Left lung (tissue), 10 donors: ENCODE measurements around the gene NDUFB5. TPM values are rescaled to one million over a fixed set of nuclear protein-coding genes. Genes with fewer than 3 reads are reported as not detected.

Experiments used
- ATAC-seq: fragments of 200-7000 bp; cut with Tn5 transposase; one replicate; pipeline ENCODE4 v1.9.1; 2020; ENCODE audit warnings: moderate library complexity
- DNase-seq, 4 donors: peaks; one replicate each; pipeline ENCODE4 v3.0.0-alpha.2; 2013 to 2020
- H3K27ac ChIP-seq, 2 donors: fragments of 200-600 bp; sonication (generic) in 1 of 2; one replicate each; pipeline versions ENCODE4 v1.5.0 to v1.8.0; 2020 to 2021
- H3K27me3 ChIP-seq, 2 donors: fragments of 200-600 bp; sonication (generic) in 1 of 2; one replicate each; pipeline versions ENCODE4 v1.5.0 to v1.8.0; 2020 to 2021
- H3K36me3 ChIP-seq, 2 donors: fragments of 200-600 bp; sonication (generic) in 1 of 2; one replicate each; pipeline versions ENCODE4 v1.5.0 to v1.8.0; 2020 to 2021
- H3K4me1 ChIP-seq, 2 donors: fragments of 200-600 bp; one replicate each; pipeline ENCODE4 v1.8.0; 2021
- H3K4me3 ChIP-seq, 2 donors: fragments of 200-600 bp; sonication (generic) in 1 of 2; one replicate each; pipeline versions ENCODE4 v1.5.0 to v1.8.0; 2020 to 2021; ENCODE audit warnings: mild to moderate bottlenecking in 1 of 2
- H3K9me3 ChIP-seq, 2 donors: fragments of 200-600 bp; sonication (generic) in 1 of 2; one replicate each; pipeline versions ENCODE4 v1.5.0 to v1.8.0; 2020 to 2021
- CTCF ChIP-seq, 2 donors: fragments of 200-600 bp; sonication (generic) in 1 of 2; IDR thresholded peaks; one replicate each; pipeline versions ENCODE4 v1.5.0 to v1.8.0; 2021; ENCODE audit warnings: antibody characterized with exemption in 2 of 2
- intact Hi-C, 2 donors: fragments of 100-400 bp; cut with DNase I; formaldehyde crosslinking; loops; one replicate each; pipeline versions ENCODE4 v1.11.2 to v1.14.2; 2022
- polyA plus RNA-seq, 6 donors: library from polyadenylated mRNA; unstranded; fragments of 120-200 nt; gene quantifications; one replicate each; pipeline ENCODE4 v1.2.1, GENCODE V29; 2013; ENCODE audit not compliant: insufficient read length in 6 of 6
- total RNA-seq, 2 donors: library from RNA; stranded (reverse); fragmentation: NEBNext Ultra II Directional; extraction: Animal tissue kit (Norgen Biotek cat#: 25700); gene quantifications; one replicate each; pipeline ENCODE4 v1.2.1, GENCODE V29; 2021
- donor health status: DM: no; HTN: yes; CAD: no.
- donor health status: DM: no; HTN: no; CAD: no.

Gene NDUFB5
- total and polyA plus RNA-seq, 8 donors: 79.1 to 150 (median 133) TPM

GRCh38 chr3:179671747-179672242, 67.2 kb downstream of the NDUFB5 start:
- intact Hi-C loops: no loop called here
- no peaks in the 10 kb centered on the region for H3K9me3 ChIP-seq
- ATAC-seq (no peak), DNase-seq (peak in 1 of 4 donors; percentile 61)
- no peaks in the 10 kb centered on the region for H3K36me3 ChIP-seq
- H3K4me3 ChIP-seq: no peak overlapping the region
- H3K27ac ChIP-seq: peak overlapping the region; percentile 54 to 68
- H3K4me1 ChIP-seq: peaks cover under 1 to 7% of the 10 kb centered on the region in 2 donors
- TF ChIP-seq CTCF (IDR thresholded peaks at IDR 0.05): no peak
- no peaks in the 10 kb centered on the region for H3K27me3 ChIP-seq

- peaks cover 0 to 5% of the 10 kb centered on the region in 2 donors for H3K4me1 ChIP-seq
- H3K36me3 ChIP-seq: no peaks in the 10 kb centered on the region
- no peaks in the 10 kb centered on the region for H3K9me3 ChIP-seq
- no peak overlapping the region for H3K4me3 ChIP-seq
- no peak for TF ChIP-seq CTCF (IDR thresholded peaks at IDR 0.05)
- peak overlapping the region; percentile 65 to 68 for H3K27ac ChIP-seq
- H3K27me3 ChIP-seq: no peaks in the 10 kb centered on the region
- intact Hi-C loops: no loop called here
- ATAC-seq (peak; percentile 66), DNase-seq (peak in 1 of 4 donors; percentile 67)
These were observed 68.3 kb downstream of the NDUFB5 start for GRCh38 chr3:179672918-179673317.

- H3K9me3 ChIP-seq: no peaks in the 10 kb centered on the region
- no peaks in the 10 kb centered on the region for H3K36me3 ChIP-seq
- H3K4me1 ChIP-seq: peaks cover 0 to 5% of the 10 kb centered on the region in 2 donors
- TF ChIP-seq CTCF (IDR thresholded peaks at IDR 0.05): no peak
- peak overlapping the region in 1 of 2 donors; percentile 3 for H3K4me3 ChIP-seq
- intact Hi-C loops: no loop called here
- H3K27me3 ChIP-seq: no peaks in the 10 kb centered on the region
- ATAC-seq (peak; percentile 83), DNase-seq (peak in 1 of 4 donors; percentile 59)
- peak overlapping the region; percentile 65 to 68 for H3K27ac ChIP-seq
These were observed 68.9 kb downstream of the NDUFB5 start for GRCh38 chr3:179673523-179673922.

- intact Hi-C loops: no loop called here
- TF ChIP-seq CTCF (IDR thresholded peaks at IDR 0.05): no peak
These were observed 71.5 kb downstream of the NDUFB5 start for GRCh38 chr3:179676081-179676480.

More at GRCh38 chr3:179676081-179676480, 71.5 kb downstream of the NDUFB5 start:
- no peaks in the 10 kb centered on the region for H3K36me3 ChIP-seq
- no peak for ATAC-seq
- no peaks in the 10 kb centered on the region for H3K27me3 ChIP-seq
- no peak overlapping the region for H3K4me3 ChIP-seq
- no peaks in the 10 kb centered on the region for H3K9me3 ChIP-seq
- H3K27ac ChIP-seq: no peak overlapping the region
- H3K4me1 ChIP-seq: peaks cover 0 to 5% of the 10 kb centered on the region in 2 donors
- no peak for DNase-seq

Other genes with a start within 250 kb of the NDUFB5 start
- 10 to 100 TPM; 40.1 to 53.0 TPM for gene GNB4, start 153.3 kb upstream of the NDUFB5 start, total RNA-seq
- gene GNB4, start 153.3 kb upstream of the NDUFB5 start, polyA plus RNA-seq: 10 to 100 TPM; 42.0 to 50.4 (median 48.2) TPM
- 10 to 100 TPM; 33.6 to 43.8 TPM for gene ACTL6A, start 41.9 kb upstream of the NDUFB5 start, total RNA-seq
- gene ACTL6A, start 41.9 kb upstream of the NDUFB5 start, polyA plus RNA-seq: 100 to 1,000 TPM in 5 of 6 donors, 10 to 100 TPM in 1; 94.4 to 116 (median 106) TPM
- gene MRPL47, start 156 bp upstream of the NDUFB5 start, total RNA-seq: 10 to 100 TPM; 27.7 to 33.4 TPM
- 10 to 100 TPM; 42.9 to 49.4 (median 46.9) TPM for gene MRPL47, start 156 bp upstream of the NDUFB5 start, polyA plus RNA-seq
- 10 to 100 TPM; 16.3 to 23.8 TPM for gene USP13, start 48.2 kb downstream of the NDUFB5 start, total RNA-seq
- gene USP13, start 48.2 kb downstream of the NDUFB5 start, polyA plus RNA-seq: 10 to 100 TPM; 21.4 to 26.3 (median 23.2) TPM